Stimulated activated CD8-positive, alpha-beta memory T cell treated with anti-CD3 and anti-CD28 coated beads, Interleukin-2, amount 100 ng/mL, for 48 hours (primary cell): ENCODE data around the gene COPG1.
"Not testable (repeated sequence)": the region's sequence is repeated elsewhere in the genome, so short reads cannot be mapped to it uniquely, and the experiment has no call there.

Source experiments
- DNase-seq, 2 donors: peaks; one replicate each; pipeline ENCODE4 v3.0.0-alpha.2; 2020; ENCODE audit warnings: low read depth in 2 of 2

Gene COPG1

GRCh38 chr3:129249284-129250065, at the start of gene COPG1:
Gene COPG1, plus strand, starts transcription at chr3:129249606. Its CDS starts 104 bp downstream, at chr3:129249710.
- peak; percentile 80 to 81 for DNase-seq

- no peak for DNase-seq
Observed at GRCh38 chr3:129204473-129204872, 44.9 kb upstream of the COPG1 start.

DNA sequence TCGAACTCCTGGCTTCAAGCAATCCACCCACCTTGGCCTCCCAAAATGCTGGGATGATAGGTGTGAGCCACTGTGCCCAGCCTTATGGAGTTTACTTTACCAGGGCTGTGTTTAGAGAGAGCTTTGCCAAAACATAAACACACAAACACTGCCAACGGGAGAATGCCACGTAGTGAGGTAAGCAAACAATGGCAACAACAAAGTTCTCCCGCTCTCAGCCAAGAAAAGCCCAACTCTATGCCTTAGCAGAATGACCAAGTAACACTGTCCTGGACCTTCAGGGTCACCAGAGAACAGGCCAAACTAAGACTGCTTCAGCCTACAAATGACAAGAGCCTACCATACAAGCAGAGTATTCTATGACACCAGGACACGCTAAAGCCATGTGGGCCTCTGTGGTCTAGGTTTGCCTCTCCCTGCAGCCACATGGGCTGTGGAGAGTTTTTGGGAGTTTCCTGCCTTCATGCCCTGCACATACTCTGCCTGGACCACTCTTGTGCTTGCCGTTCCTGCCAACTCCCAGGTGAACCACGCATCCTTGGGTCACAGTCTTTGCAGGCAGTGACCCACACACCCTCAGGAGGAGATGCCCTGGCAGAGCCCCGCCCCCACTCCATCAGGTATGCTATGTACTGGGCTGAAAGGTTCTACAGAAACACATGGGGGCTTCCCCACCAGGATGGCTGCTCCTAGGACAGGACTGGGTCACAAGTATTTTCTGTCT, 44.1 kb upstream of the COPG1 start:
- no peak for DNase-seq

- DNase-seq: no peak
Observed at GRCh38 chr3:129207479-129207878, 41.9 kb upstream of the COPG1 start.

DNA sequence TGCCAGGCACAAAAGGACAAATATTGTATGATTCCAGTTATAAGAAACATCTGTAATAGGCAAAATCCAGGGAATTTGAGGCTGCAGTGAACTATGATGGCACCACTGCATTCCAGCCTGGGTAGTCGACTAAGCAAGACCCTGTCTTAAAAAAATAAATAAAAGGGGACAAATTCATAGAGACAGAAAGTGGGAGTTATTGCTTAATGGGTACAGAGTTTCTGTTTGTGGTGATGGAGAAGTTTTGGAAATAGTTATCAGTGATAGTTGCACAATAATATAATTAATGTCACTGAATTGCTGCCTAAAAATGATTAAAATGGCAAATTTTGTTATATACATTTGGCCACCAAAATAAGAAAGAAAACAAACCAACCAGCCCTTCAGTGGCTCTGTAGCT, 38.1 kb upstream of the COPG1 start:
- no peak for DNase-seq

DNA sequence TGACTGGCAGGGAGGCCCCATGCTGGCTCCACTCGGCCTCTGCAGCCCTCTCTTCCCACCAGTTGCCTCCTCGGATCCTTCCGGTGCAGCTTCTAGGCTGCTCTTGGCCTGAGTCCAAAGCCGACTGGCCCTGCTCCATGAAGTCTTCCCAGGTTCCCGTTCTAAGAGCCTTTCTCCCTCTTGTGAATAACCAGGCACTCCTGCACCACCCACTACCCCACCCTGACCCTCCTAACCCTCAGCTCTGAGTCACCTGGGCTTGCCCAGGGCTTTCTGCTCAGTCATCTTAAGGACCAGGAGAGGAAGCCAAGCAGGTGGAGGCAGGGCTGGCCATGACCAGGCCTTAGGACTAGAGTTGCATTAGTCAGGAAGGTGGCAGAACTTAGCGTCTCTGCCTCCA, 37.6 kb upstream of the COPG1 start:
- no peak for DNase-seq

DNA sequence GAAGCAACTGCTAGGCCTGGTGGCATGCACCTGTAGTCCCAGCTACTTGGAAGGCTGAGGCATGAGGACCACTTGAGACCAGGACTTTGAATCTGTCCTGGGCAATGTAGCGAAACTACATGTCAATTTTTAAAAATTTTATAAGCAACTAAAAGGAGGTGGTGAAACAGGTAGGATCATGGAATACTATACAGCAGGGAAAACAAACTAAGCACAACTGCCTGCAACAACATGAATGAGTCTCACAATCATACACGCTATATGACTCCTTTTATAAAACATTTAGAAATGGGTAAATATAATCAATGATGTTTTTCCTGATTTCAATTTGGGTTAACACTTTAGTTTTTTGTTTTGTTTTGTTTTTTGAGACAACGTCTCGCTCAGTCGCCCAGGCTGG, 36.2 kb upstream of the COPG1 start:
- DNase-seq: no peak

DNA sequence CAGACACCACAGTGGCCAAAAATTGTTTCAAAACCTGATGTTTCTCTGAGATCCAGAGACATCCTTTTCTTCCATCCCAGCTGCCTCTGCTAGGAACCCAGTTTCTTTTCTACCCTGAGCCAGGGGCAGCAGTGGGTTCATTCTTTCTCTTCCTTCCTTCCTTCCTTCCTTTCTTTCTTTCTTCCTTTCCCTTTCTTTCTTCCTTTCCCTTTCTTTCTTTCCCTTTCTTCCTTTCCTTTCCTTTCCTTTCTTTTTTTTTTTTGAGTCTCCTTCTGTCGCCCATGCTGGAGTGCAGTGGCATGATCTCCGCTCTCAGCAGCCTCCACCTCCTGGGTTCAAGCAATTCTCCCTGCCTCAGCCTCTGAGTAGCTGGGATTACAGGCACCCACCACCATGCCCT, 30.7 kb upstream of the COPG1 start:
- DNase-seq: no peak

- DNase-seq: not testable (repeated sequence)
Observed at GRCh38 chr3:129224387-129224786, 25.0 kb upstream of the COPG1 start.

GRCh38 chr3:129224984-129225393, 24.4 kb upstream of the COPG1 start:
- no peak for DNase-seq

GRCh38 chr3:129226374-129226773, 23.0 kb upstream of the COPG1 start:
- DNase-seq: no peak

- no peak for DNase-seq
Observed at GRCh38 chr3:129228891-129229585, 20.4 kb upstream of the COPG1 start.

DNA sequence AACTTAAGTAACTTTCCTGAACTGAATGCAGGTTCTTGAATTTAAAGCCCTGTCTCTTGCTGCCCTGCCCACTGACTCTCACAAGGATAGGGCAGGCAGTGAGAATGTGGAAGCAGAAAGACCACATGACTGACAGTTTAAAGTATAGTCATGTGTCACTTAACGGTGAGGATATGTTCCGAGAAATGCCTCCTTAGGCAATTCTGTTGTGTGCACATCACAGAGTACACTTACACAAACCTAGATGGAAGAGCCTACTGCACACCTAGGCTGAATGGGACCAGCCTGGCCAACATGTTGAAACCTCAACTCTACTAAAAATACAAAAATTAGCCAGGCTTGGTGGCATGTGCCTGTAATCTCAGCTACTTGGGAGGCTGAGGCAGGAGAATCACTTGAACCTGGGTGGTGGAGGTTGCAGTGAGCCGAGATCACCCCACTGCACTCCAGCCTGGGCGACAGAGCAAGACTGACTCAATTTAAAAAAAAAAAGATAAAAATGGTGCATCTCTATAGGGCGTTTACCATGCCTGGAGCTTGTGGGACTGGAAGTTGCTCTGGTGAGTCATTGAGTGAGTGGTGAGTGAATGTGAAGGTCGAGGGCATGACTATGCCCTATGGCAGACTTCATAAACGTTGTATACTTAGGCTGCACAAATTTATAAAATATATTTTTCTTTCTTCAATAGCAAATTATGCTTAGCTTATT, 18.9 kb upstream of the COPG1 start:
- DNase-seq: no peak

GRCh38 chr3:129231331-129232119, 17.9 kb upstream of the COPG1 start:
- no peak for DNase-seq

- DNase-seq: no peak
Observed at GRCh38 chr3:129233538-129233937, 15.9 kb upstream of the COPG1 start.

DNA sequence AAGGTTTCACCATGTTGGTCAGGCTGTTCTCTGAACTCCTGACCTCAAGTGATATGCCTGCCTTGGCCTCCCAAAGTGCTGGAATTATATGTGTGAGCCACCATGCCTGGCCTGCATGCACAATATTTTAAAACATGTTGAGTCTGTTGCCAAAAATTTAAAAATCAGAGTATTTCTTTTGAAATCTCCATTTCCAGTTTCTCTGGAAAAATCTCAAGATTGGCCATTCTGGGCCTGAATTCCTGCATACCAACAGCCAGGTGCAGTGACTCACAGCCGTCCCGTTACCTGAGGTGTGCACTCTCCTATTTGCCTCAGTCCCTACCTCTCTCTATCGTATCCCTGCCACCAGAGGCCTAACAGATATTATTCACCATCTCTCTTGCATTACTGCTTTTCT, 15.0 kb upstream of the COPG1 start:
- no peak for DNase-seq

GRCh38 chr3:129235344-129235917, 14.0 kb upstream of the COPG1 start:
- no peak for DNase-seq

- no peak for DNase-seq
Observed at GRCh38 chr3:129238945-129239705, 10.3 kb upstream of the COPG1 start.

DNA sequence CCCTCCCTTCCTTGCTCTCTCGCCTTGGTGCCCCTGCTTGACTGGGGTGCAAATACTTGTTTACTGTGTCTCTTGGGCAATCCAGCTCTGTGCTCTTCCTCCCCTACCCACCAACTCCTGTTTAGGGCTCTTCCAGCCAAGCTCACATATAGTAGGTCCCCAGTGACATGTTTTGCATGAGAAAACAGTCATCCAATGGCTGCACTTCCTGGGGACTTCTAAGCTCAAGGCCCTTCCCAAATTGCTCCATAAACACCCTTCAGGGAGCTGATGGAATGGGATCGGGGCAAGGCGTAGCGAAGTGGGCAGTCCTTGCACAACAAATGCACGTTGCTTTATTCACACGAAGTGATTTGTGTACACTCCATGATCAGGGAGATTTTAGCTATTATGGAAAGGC, 9.4 kb upstream of the COPG1 start:
- DNase-seq: no peak

- no peak for DNase-seq
Observed at GRCh38 chr3:129240436-129240835, 9.0 kb upstream of the COPG1 start.
